Endothelial cell of umbilical vein (primary cell): Measurements from ENCODE around the gene ACBD6. TPM values are rescaled to one million over a fixed set of nuclear protein-coding genes. Genes with fewer than 3 reads are reported as not detected.

ENCODE experiments used
- BruUV-seq: library from RNA; stranded (reverse); fragments of 400-500 nt; replicated peaks from 2 replicates; lab custom pipeline; 2021; lab: Mats Ljungman, UMichigan
- CTCF ChIA-PET: fragments of 300-600, 350-600 bp; sonication (Branson Sonifier 250); formaldehyde crosslinking; loops from one replicate; lab custom pipeline; 2021; ENCODE audit warnings: antibody characterized with exemption, inconsistent platforms; lab: Charles Lee
- POLR2A ChIA-PET: fragments of 300-600, 350-600 bp; sonication (Branson Sonifier 250); formaldehyde crosslinking; loops from one replicate; lab custom pipeline; 2021; ENCODE audit warnings: antibody characterized with exemption, inconsistent platforms; lab: Charles Lee
- DNase-seq: peaks from one replicate; pipeline ENCODE4 v3.0.0-alpha.2; 2011; ENCODE audit warnings: low read depth, low spot score
- FAIRE-seq: peaks from 2 replicates; lab custom pipeline; 2011; peaks lifted over from hg19 to GRCh38; lab: Jason Lieb, UNC
- H2AFZ ChIP-seq: 2 replicates; pipeline ENCODE4 v1.6.0; 2012; ENCODE audit warnings: low read depth, low read length, control low read depth, inconsistent platforms
- H3K27ac ChIP-seq: 2 replicates; pipeline ENCODE4 v1.5.1; 2011; ENCODE audit warnings: low read depth, mild to moderate bottlenecking, control low read depth, low read length, moderate library complexity; ENCODE audit not compliant: insufficient read depth
- H3K27me3 ChIP-seq, 2 experiments: 2 replicates each; pipeline versions ENCODE4 v1.6.0 to v1.6.1; 2011; ENCODE audit warnings: low read length in 2 of 2, mixed read lengths in 1 of 2; ENCODE audit not compliant: control insufficient read depth in 2 of 2, insufficient read depth in 2 of 2
- H3K36me3 ChIP-seq, 2 experiments: 2 replicates in 1 of 2; 3 replicates in 1 of 2; pipeline ENCODE4 v1.5.1; 2011; ENCODE audit warnings: low read length in 2 of 2, mild to moderate bottlenecking in 1 of 2, moderate library complexity in 1 of 2; ENCODE audit not compliant: control insufficient read depth in 2 of 2, insufficient read depth in 2 of 2; ENCODE audit errors: extremely low read depth in 1 of 2
- H3K4me1 ChIP-seq: 3 replicates; pipeline ENCODE4 v1.5.1; 2011; ENCODE audit warnings: mild to moderate bottlenecking, low read length; ENCODE audit not compliant: control insufficient read depth, insufficient read depth; ENCODE audit errors: extremely low read depth
- H3K4me2 ChIP-seq: 2 replicates; pipeline ENCODE4 v1.6.1; 2011; ENCODE audit warnings: low read length, control low read depth, mixed read lengths; ENCODE audit not compliant: insufficient read depth
- H3K4me3 ChIP-seq, 3 experiments: fragments of 200-600 bp in 1 of 3; sonication (generic), shearing (Covaris generic) in 1 of 3; replicated peaks in 1 of 3; 2 replicates each; pipeline ENCODE4 v1.5.1; 2011 to 2016; ENCODE audit warnings: control low read depth in 3 of 3, low read length in 3 of 3, mild to moderate bottlenecking in 2 of 3, inconsistent platforms in 1 of 3, low read depth in 1 of 3, moderate library complexity in 1 of 3; ENCODE audit not compliant: insufficient read depth in 1 of 3
- H3K79me2 ChIP-seq: 2 replicates; pipeline ENCODE4 v1.6.0; 2012; ENCODE audit warnings: low read length, inconsistent platforms; ENCODE audit not compliant: control insufficient read depth, insufficient read depth
- H3K9ac ChIP-seq: replicated peaks from 2 replicates; pipeline ENCODE3; 2011; ENCODE audit warnings: low read length, control low read depth; ENCODE audit not compliant: insufficient read depth; ENCODE audit errors: extremely low read depth
- H3K9me1 ChIP-seq: replicated peaks from 3 replicates; pipeline ENCODE4 v1.6.0; 2011; ENCODE audit warnings: mild to moderate bottlenecking, low read length; ENCODE audit not compliant: control insufficient read depth, insufficient read depth; ENCODE audit errors: extremely low read depth
- H3K9me3 ChIP-seq: replicated peaks from 2 replicates; pipeline ENCODE4 v1.5.1; 2012; ENCODE audit warnings: low read length, inconsistent platforms; ENCODE audit not compliant: control insufficient read depth, insufficient read depth
- H4K20me1 ChIP-seq: replicated peaks from 2 replicates; pipeline ENCODE3; 2011; ENCODE audit warnings: mild to moderate bottlenecking, low read length; ENCODE audit not compliant: control insufficient read depth, insufficient read depth; ENCODE audit errors: extremely low read depth
- CTCF ChIP-seq, 2 donors: IDR thresholded peaks; 1 replicate in 1 of 2; 2 replicates in 1 of 2; pipeline ENCODE4 v1.5.1; 2011; ENCODE audit warnings: low read length in 2 of 2, mild to moderate bottlenecking in 2 of 2, moderate library complexity in 2 of 2, control low read depth in 1 of 2, inconsistent platforms in 1 of 2, low read depth in 1 of 2; ENCODE audit not compliant: insufficient read depth in 1 of 2; ENCODE audit errors: extremely low read depth in 1 of 2
- EZH2 ChIP-seq: IDR thresholded peaks from 2 replicates; pipeline ENCODE4 v1.6.1; 2012; ENCODE audit warnings: borderline replicate concordance, low read depth, mild to moderate bottlenecking, moderate library complexity, low read length, inconsistent platforms; ENCODE audit not compliant: severe bottlenecking
- FOS ChIP-seq: IDR thresholded peaks from 2 replicates; pipeline ENCODE4 v1.6.1; 2011; ENCODE audit warnings: mild to moderate bottlenecking, low read length, moderate library complexity, borderline replicate concordance; ENCODE audit not compliant: insufficient read depth
- GATA2 ChIP-seq: IDR thresholded peaks from 2 replicates; pipeline ENCODE4 v1.7.0; 2011; ENCODE audit warnings: low read depth, mild to moderate bottlenecking, moderate library complexity, mixed read lengths, low read length; ENCODE audit not compliant: insufficient read length, insufficient read depth
- JUN ChIP-seq: IDR thresholded peaks from 2 replicates; pipeline ENCODE4 v1.6.1; 2011; ENCODE audit warnings: borderline replicate concordance, low read depth; ENCODE audit not compliant: insufficient read length, insufficient read depth
- MYC ChIP-seq: IDR thresholded peaks from one replicate; pipeline ENCODE4 v1.6.1; 2011; ENCODE audit warnings: mild to moderate bottlenecking, low read depth, low read length
- POLR2A ChIP-seq: IDR thresholded peaks from 2 replicates; pipeline ENCODE4 v1.6.1; 2012; ENCODE audit warnings: low read depth, mild to moderate bottlenecking, control low read depth, low read length
- POLR2AphosphoS5 ChIP-seq: IDR thresholded peaks from 2 replicates; pipeline ENCODE4 v1.6.1; 2012; ENCODE audit warnings: low read depth, mild to moderate bottlenecking, control low read depth, low read length, moderate library complexity; ENCODE audit not compliant: insufficient read depth
- dilution Hi-C: fragments of 300-500 bp; cut with MboI; formaldehyde crosslinking; loops from one replicate; pipeline ENCODE4 v1.15.0; 2019; ENCODE audit warnings: low sequenced_read_pairs; ENCODE audit not compliant: extremely low pct_ligation_motif_present
- intact Hi-C: fragments of 100-400 bp; cut with micrococcal nuclease; formaldehyde crosslinking; loops from one replicate; pipeline ENCODE4 v1.10.0; 2022
- polyA plus RNA-seq, 4 experiments: library from polyadenylated mRNA; depleted of rRNA in 3 of 4; stranded (reverse) in 3 of 4; unstranded in 1 of 4; fragments of >200 nt; gene quantifications; 2 replicates each; pipeline versions ENCODE4 v1.2.1 to v1.2.3, GENCODE V29; 2011 to 2012; ENCODE audit warnings: missing spikeins in 1 of 4
- total RNA-seq: library from RNA; stranded (reverse); gene quantifications from 2 replicates; pipeline ENCODE4 v1.2.3, GENCODE V29; 2021
- TF ChIP-seq, protein P1 (sequence below): IDR thresholded peaks from 2 replicates; pipeline ENCODE4 v1.6.1; 2011; ENCODE audit not compliant: insufficient read depth, insufficient read length

The ACBD6 gene
- total and polyA plus RNA-seq, 2 donors (not counting 3 experiments of a cell fraction or from before 2014, with no cell fraction given), result 55.6 to 56.4 TPM

DNA sequence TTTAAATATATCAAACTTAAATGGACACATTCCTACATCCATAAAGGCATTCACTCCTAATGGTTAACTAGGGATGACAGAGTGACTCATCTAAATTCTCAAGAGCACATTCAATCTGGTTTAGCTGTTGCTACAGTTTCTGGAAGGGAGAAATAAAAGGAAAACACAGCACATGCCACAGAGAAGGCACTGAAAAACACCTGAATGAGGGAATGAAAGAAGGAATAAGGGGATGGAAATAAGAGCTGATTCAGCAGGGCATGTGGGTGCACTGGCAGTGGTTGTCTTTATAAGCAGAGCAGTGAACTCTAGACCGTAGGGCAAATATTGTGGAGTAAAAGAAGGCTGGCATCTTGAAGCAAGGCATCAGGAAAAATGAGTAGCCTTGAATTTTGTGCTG, 193.0 kb downstream of the ACBD6 start:
- intact Hi-C loops, result no loop called here
- dilution Hi-C loops, result no loop called here
- Histone ChIP-seq H3K4me2 (no peak overlapping the region), H3K4me3 (no peak overlapping the region), H2AFZ (no peak overlapping the region), H3K4me1 (no peaks in the 10 kb centered on the region), H3K27me3 (no peaks in the 10 kb centered on the region), H4K20me1 (no peaks in the 10 kb centered on the region), H3K9me1 (peaks cover 2% of the 10 kb centered on the region), H3K27ac (no peak overlapping the region), H3K36me3 (no peaks in the 10 kb centered on the region), H3K79me2 (no peaks in the 10 kb centered on the region), H3K9me3 (no peaks in the 10 kb centered on the region), H3K9ac (no peak overlapping the region)
- no TSS peak for BruUV-seq
- TF ChIP-seq POLR2A (no peak), CTCF (IDR thresholded peaks at IDR 0.05; ENCODE audit: extremely low read depth in 1 of 2, insufficient read depth in 1 of 2, low read depth in 1 of 2, low read length in 2 of 2) (no peak), FOS (no peak), GATA2 (no peak), POLR2AphosphoS5 (no peak), EZH2 (no peak), MYC (no peak), JUN (no peak)
- TF ChIP-seq, protein P1, sequence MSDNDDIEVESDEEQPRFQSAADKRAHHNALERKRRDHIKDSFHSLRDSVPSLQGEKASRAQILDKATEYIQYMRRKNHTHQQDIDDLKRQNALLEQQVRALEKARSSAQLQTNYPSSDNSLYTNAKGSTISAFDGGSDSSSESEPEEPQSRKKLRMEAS, result no peak
- ChIA-PET CTCF (interaction anchor here (1.9 kb wide), 1 partner anchor 56 kb away, joined by 5 read pairs; no protein-coding TSS in a partner anchor), POLR2A (interaction anchor here (0.5 kb wide), 1 partner anchor 172 kb away, joined by 3 read pairs; no protein-coding TSS in a partner anchor)
- DNase-seq (no peak), FAIRE-seq (no peak)
